IMR-90 (cell line): Measurements from ENCODE around the gene MEGF6. TPM values are rescaled to one million over a fixed set of nuclear protein-coding genes. Genes with fewer than 3 reads are reported as not detected.

Experiments used
- ATAC-seq: fragments of 200-7000 bp; cut with Tn5 transposase; 2 replicates; pipeline ENCODE4 v1.9.1; 2020; ENCODE audit warnings: low read depth, mild to moderate bottlenecking, moderate library complexity
- BruUV-seq: library from RNA; stranded (reverse); fragments of 400-500 nt; replicated peaks from 2 replicates; lab custom pipeline; 2021; lab: Mats Ljungman, UMichigan
- CTCF ChIA-PET: fragments of 300-600 bp; formaldehyde crosslinking; extraction: SDS; loops from one replicate; lab custom pipeline; 2021; ENCODE audit warnings: antibody characterized with exemption; lab: Yijun Ruan, JAX
- POLR2A ChIA-PET: fragments of 300-600 bp; sonication (Branson Sonifier 250); formaldehyde crosslinking; loops from one replicate; lab custom pipeline; 2022; ENCODE audit warnings: antibody characterized with exemption; ENCODE audit not compliant: unreplicated experiment; lab: Charles Lee
- DNase-seq: peaks from one replicate; pipeline ENCODE4 v3.0.0; 2013
- H2AFZ ChIP-seq: replicated peaks from 2 replicates; pipeline ENCODE3; 2013; ENCODE audit warnings: low read length, mild to moderate bottlenecking; ENCODE audit not compliant: poor library complexity
- H2AK5ac ChIP-seq: 2 replicates; pipeline ENCODE4 v1.6.1; 2013; ENCODE audit warnings: low read depth, low read length, inconsistent platforms
- H2AK9ac ChIP-seq: replicated peaks from 2 replicates; pipeline ENCODE3; 2013; ENCODE audit warnings: mild to moderate bottlenecking, low read depth, low read length, moderate library complexity; ENCODE audit not compliant: poor library complexity
- H2BK120ac ChIP-seq: 2 replicates; pipeline ENCODE4 v1.6.1; 2013; ENCODE audit warnings: low read depth, low read length, inconsistent platforms
- H2BK15ac ChIP-seq: 3 replicates; pipeline ENCODE4 v1.6.1; 2013; ENCODE audit warnings: low read depth, low read length, inconsistent platforms
- H2BK20ac ChIP-seq: 2 replicates; pipeline ENCODE4 v1.6.1; 2013; ENCODE audit warnings: low read depth, mild to moderate bottlenecking, inconsistent platforms, low read length, moderate library complexity
- H2BK5ac ChIP-seq: 2 replicates; pipeline ENCODE4 v1.6.1; 2013; ENCODE audit warnings: mild to moderate bottlenecking, low read depth, low read length, inconsistent platforms; ENCODE audit not compliant: poor library complexity, severe bottlenecking
- H3K14ac ChIP-seq: replicated peaks from 2 replicates; pipeline ENCODE4 v1.6.1; 2013; ENCODE audit warnings: low read depth, low read length, inconsistent platforms
- H3K18ac ChIP-seq: 2 replicates; pipeline ENCODE4 v1.6.1; 2013; ENCODE audit warnings: low read depth, low read length, control low read depth
- H3K23ac ChIP-seq: 2 replicates; pipeline ENCODE4 v1.6.1; 2013; ENCODE audit warnings: low read depth, low read length, inconsistent platforms
- H3K27ac ChIP-seq: 2 replicates; pipeline ENCODE4 v1.5.1; 2013; ENCODE audit warnings: mild to moderate bottlenecking, control low read depth, low read length; ENCODE audit not compliant: insufficient read depth
- H3K27me3 ChIP-seq: 2 replicates; pipeline ENCODE4 v1.6.1; 2013; ENCODE audit warnings: low read length; ENCODE audit not compliant: control insufficient read depth, insufficient read depth
- H3K36me3 ChIP-seq: 2 replicates; pipeline ENCODE4 v1.6.1; 2013; ENCODE audit warnings: low read length, mixed read lengths; ENCODE audit not compliant: control insufficient read depth, insufficient read depth
- H3K4ac ChIP-seq: 2 replicates; pipeline ENCODE4 v1.6.1; 2013; ENCODE audit warnings: low read depth, low read length, inconsistent platforms
- H3K4me1 ChIP-seq: 2 replicates; pipeline ENCODE4 v1.6.1; 2013; ENCODE audit warnings: low read length, mixed read lengths; ENCODE audit not compliant: control insufficient read depth, insufficient read depth
- H3K4me2 ChIP-seq: 2 replicates; pipeline ENCODE4 v1.6.1; 2013; ENCODE audit warnings: low read depth, mild to moderate bottlenecking, control low read depth, low read length, moderate library complexity
- H3K4me3 ChIP-seq: 2 replicates; pipeline ENCODE4 v1.5.1; 2013; ENCODE audit warnings: low read depth, mild to moderate bottlenecking, control low read depth, low read length, moderate library complexity; ENCODE audit not compliant: insufficient read depth
- H3K56ac ChIP-seq: 2 replicates; pipeline ENCODE4 v1.6.1; 2013; ENCODE audit warnings: low read length, inconsistent platforms; ENCODE audit not compliant: insufficient read depth; ENCODE audit errors: extremely low read depth
- H3K79me1 ChIP-seq, 2 experiments: 2 replicates each; pipeline ENCODE4 v1.6.1; 2013; ENCODE audit warnings: low read length in 2 of 2, inconsistent platforms in 1 of 2, low read depth in 1 of 2
- H3K9ac ChIP-seq: 2 replicates; pipeline ENCODE4 v1.6.1; 2013; ENCODE audit warnings: low read depth, low read length, control low read depth
- H3K9me1 ChIP-seq: 2 replicates; pipeline ENCODE4 v1.6.1; 2013; ENCODE audit warnings: low read length, inconsistent platforms; ENCODE audit not compliant: insufficient read depth
- H3K9me3 ChIP-seq: 2 replicates; pipeline ENCODE4 v1.6.1; 2013; ENCODE audit warnings: low read length; ENCODE audit not compliant: control insufficient read depth, insufficient read depth
- H4K20me1 ChIP-seq: 2 replicates; pipeline ENCODE4 v1.6.1; 2013; ENCODE audit warnings: low read length, inconsistent platforms; ENCODE audit not compliant: insufficient read depth
- H4K5ac ChIP-seq: 2 replicates; pipeline ENCODE4 v1.6.1; 2013; ENCODE audit warnings: mild to moderate bottlenecking, low read depth, low read length, control low read depth
- H4K8ac ChIP-seq, 2 experiments: 2 replicates each; pipeline ENCODE4 v1.6.1; 2013; ENCODE audit warnings: low read depth in 2 of 2, low read length in 2 of 2, control low read depth in 1 of 2, inconsistent platforms in 1 of 2
- H4K91ac ChIP-seq: 2 replicates; pipeline ENCODE4 v1.6.1; 2013; ENCODE audit warnings: low read depth, low read length, inconsistent platforms; ENCODE audit not compliant: insufficient read depth
- BHLHE40 ChIP-seq: fragments of 150-350 bp; IDR thresholded peaks from 2 replicates; pipeline ENCODE4 v1.6.1; 2016; ENCODE audit warnings: mild to moderate bottlenecking, low read depth, low read length
- CEBPB ChIP-seq: IDR thresholded peaks from 2 replicates; pipeline ENCODE4 v1.6.1; 2012; ENCODE audit warnings: low read depth, low read length, improper control_type of control experiment
- CHD1 ChIP-seq: IDR thresholded peaks from 2 replicates; pipeline ENCODE4 v1.6.1; 2012; ENCODE audit warnings: low read depth, low read length, improper control_type of control experiment
- CTCF ChIP-seq: conservative IDR thresholded peaks from 2 replicates; pipeline ENCODE4 v1.5.1; 2012; ENCODE audit warnings: mild to moderate bottlenecking, low read depth, low read length, improper control_type of control experiment
- FOS ChIP-seq: fragments of 150-350 bp; IDR thresholded peaks from 2 replicates; pipeline ENCODE4 v1.6.1; 2016; ENCODE audit warnings: low read depth, low read length
- MAFK ChIP-seq: IDR thresholded peaks from 2 replicates; pipeline ENCODE4 v1.6.1; 2012; ENCODE audit warnings: low read depth, low read length, improper control_type of control experiment
- MAZ ChIP-seq: IDR thresholded peaks from 2 replicates; pipeline ENCODE4 v1.6.1; 2012; ENCODE audit warnings: low read depth, mild to moderate bottlenecking, low read length, improper control_type of control experiment, moderate library complexity, borderline replicate concordance
- MXI1 ChIP-seq: IDR thresholded peaks from 2 replicates; pipeline ENCODE4 v1.6.1; 2012; ENCODE audit warnings: low read depth, mild to moderate bottlenecking, low read length, moderate library complexity, borderline replicate concordance
- NFE2L2 ChIP-seq: fragments of 150-350 bp; IDR thresholded peaks from 2 replicates; pipeline ENCODE4 v1.6.1; 2016; ENCODE audit warnings: low read depth, mild to moderate bottlenecking, low read length
- RAD21 ChIP-seq: IDR thresholded peaks from 2 replicates; pipeline ENCODE4 v1.6.1; 2012; ENCODE audit warnings: low read length, improper control_type of control experiment
- RCOR1 ChIP-seq: IDR thresholded peaks from 2 replicates; pipeline ENCODE4 v1.6.1; 2012; ENCODE audit warnings: mild to moderate bottlenecking, low read length, improper control_type of control experiment; ENCODE audit not compliant: insufficient replicate concordance
- SMC3 ChIP-seq: fragments of 150-350 bp; IDR thresholded peaks from 2 replicates; pipeline ENCODE4 v1.6.1; 2016; ENCODE audit warnings: low read depth, mild to moderate bottlenecking, antibody characterized with exemption, low read length, moderate library complexity
- USF2 ChIP-seq: fragments of 150-350 bp; IDR thresholded peaks from 2 replicates; pipeline ENCODE4 v1.6.1; 2017; ENCODE audit warnings: mild to moderate bottlenecking, antibody characterized with exemption, low read length, low read depth
- WGBS, 2 experiments: methylation state at CpG; one replicate each; pipeline versions ENCODE4 v1.1.5 to v1.1.7; 2013; ENCODE audit warnings: missing lambda C conversion rate in 2 of 2; ENCODE audit not compliant: insufficient read length in 1 of 2; ENCODE audit errors: extremely low coverage in 2 of 2; 5-methylcytosine and 5-hydroxymethylcytosine counted together
- dilution Hi-C: fragments of 300-500 bp; cut with HindIII; formaldehyde crosslinking; loops from one replicate; pipeline ENCODE4 v1.14.3; 2018; ENCODE audit warnings: low sequenced_read_pairs; ENCODE audit not compliant: unreplicated experiment
- in situ Hi-C: fragments of 300-500 bp; cut with MboI; formaldehyde crosslinking; loops from 3 replicates; pipeline ENCODE4 v1.14.3; 2019; ENCODE audit warnings: low sequenced_read_pairs, inconsistent platforms, mixed read lengths
- intact Hi-C: fragments of 100-400 bp; cut with micrococcal nuclease; formaldehyde crosslinking; loops from 2 replicates; pipeline ENCODE4 v1.10.0; 2022
- polyA plus RNA-seq, 3 experiments: library from polyadenylated mRNA; depleted of rRNA; stranded (reverse); fragments of >200 nt; gene quantifications; 2 replicates each; pipeline ENCODE4 v1.2.3, GENCODE V29; 2012; ENCODE audit warnings: low replicate concordance in 1 of 3
- total RNA-seq: library from RNA; depleted of rRNA; stranded (reverse); fragments of >200 nt; gene quantifications from 2 replicates; pipeline ENCODE4 v1.2.3, GENCODE V29; 2012

MEGF6 gene
- total and polyA plus RNA-seq, 2 of the 4 experiments (the other 2 are of a cell fraction), result 0.72 to 4.1 TPM

GRCh38 chr1:3544040-3544977 lies 67.0 kb downstream of the MEGF6 start:
- no peak overlapping the region for H3K4me3 ChIP-seq
- peak overlapping the region; percentile 99 for H2AK5ac ChIP-seq
- dilution Hi-C loops (no loop called here), in situ Hi-C loops (no loop called here), intact Hi-C loops (loop anchor here (5.0 kb wide), 1 partner anchor 42 kb away; no protein-coding TSS in a partner anchor)
- no peaks in the 10 kb centered on the region for H3K36me3 ChIP-seq
- peak overlapping the region; percentile 92 to 95; a peak in 3 of 4 replicates for H4K8ac ChIP-seq
- H4K5ac ChIP-seq, result peak overlapping the region; percentile 83
- no peak for DNase-seq
- no peak overlapping the region for H3K56ac ChIP-seq
- WGBS, 2 experiments, result 88% methylated on average over 21 of the region's 33 CpGs; no CpG with 5 or more reads in 1 of the 2 experiments
- peak overlapping the region; percentile 89 for H2BK5ac ChIP-seq
- no peak overlapping the region; the same call in 1 of the 2 replicates for H3K23ac ChIP-seq
- no peaks in the 10 kb centered on the region for H3K79me1 ChIP-seq
- CTCF ChIA-PET, result no interaction called here
- peak overlapping the region; percentile 90 for H2BK20ac ChIP-seq
- POLR2A ChIA-PET, result no interaction called here
- H2BK15ac ChIP-seq, result peak overlapping the region; percentile 85; the same call in 1 of the 3 replicates
- H3K27ac ChIP-seq, result peak overlapping the region; percentile 82
- H4K91ac ChIP-seq, result peak overlapping the region; percentile 96
- peak overlapping the region; percentile 99 for H2AK9ac ChIP-seq
- H3K9ac ChIP-seq, result no peak overlapping the region
- 0 out of 2 replicates have a peak, but pooled peaks cover 2% of the 10 kb centered on the region for H3K9me1 ChIP-seq
- H3K4me1 ChIP-seq, result peaks cover 40% of the 10 kb centered on the region
- peak overlapping the region; percentile 91; the same call in 1 of the 2 replicates for H3K14ac ChIP-seq
- peak overlapping the region; percentile 18; the same call in 1 of the 2 replicates for H3K18ac ChIP-seq
- BruUV-seq, result no TSS peak
- H3K9me3 ChIP-seq, result no peaks in the 10 kb centered on the region; the same call in 1 of the 2 replicates
- ATAC-seq, result no peak
- peak overlapping the region; percentile 97 for H2BK120ac ChIP-seq
- H3K4me2 ChIP-seq, result no peak overlapping the region
- H3K27me3 ChIP-seq, result no peaks in the 10 kb centered on the region
- TF ChIP-seq BHLHE40 (no peak), NFE2L2 (no peak), RAD21 (no peak), FOS (no peak), MAFK (no peak), CEBPB (no peak), SMC3 (no peak), CTCF (no peak), RCOR1 (no peak), MXI1 (no peak), USF2 (no peak), CHD1 (no peak), MAZ (no peak)
- H3K4ac ChIP-seq, result peak overlapping the region; percentile 90
- no peaks in the 10 kb centered on the region for H4K20me1 ChIP-seq
- peak overlapping the region; percentile 91 for H2AFZ ChIP-seq
